GM15510 (cell line): ENCODE measurements around the gene XPC.

Experiments
- POLR2A ChIP-seq: IDR thresholded peaks from 3 replicates; pipeline ENCODE4 v1.6.1; 2011; ENCODE audit warnings: borderline replicate concordance; ENCODE audit not compliant: insufficient read length; ENCODE audit errors: extremely low read depth

XPC gene

GRCh38 chr3:14178247-14179113 lies at the start of gene XPC, which contains the start of gene LSM3:
Gene XPC (minus strand): TSS chr3:14178601. CDS start chr3:14178568, 33 bp downstream.
Gene LSM3 (plus strand): TSS chr3:14178817. CDS start chr3:14178861, 44 bp downstream.
- TF ChIP-seq POLR2A: peak; percentile 86

DNA sequence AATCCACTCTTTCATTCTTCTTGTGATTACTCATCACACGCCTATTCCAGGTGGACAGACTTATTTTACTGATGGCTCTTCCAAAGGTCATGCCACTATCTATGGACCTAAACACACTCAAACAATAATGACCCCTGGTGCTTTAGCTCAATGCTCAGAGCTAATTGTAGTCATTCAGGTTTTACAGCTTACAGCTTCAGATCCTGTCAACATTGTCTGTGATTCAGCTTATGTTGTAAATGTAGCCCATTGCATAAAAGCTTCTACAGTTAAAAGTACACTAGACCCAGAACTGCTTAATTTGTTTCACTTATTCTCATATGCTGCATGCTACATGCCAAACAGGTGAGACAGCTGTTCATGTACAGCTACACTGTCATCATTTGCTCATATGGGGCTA lies 49.5 kb upstream of the XPC start:
- no peak for TF ChIP-seq POLR2A

DNA sequence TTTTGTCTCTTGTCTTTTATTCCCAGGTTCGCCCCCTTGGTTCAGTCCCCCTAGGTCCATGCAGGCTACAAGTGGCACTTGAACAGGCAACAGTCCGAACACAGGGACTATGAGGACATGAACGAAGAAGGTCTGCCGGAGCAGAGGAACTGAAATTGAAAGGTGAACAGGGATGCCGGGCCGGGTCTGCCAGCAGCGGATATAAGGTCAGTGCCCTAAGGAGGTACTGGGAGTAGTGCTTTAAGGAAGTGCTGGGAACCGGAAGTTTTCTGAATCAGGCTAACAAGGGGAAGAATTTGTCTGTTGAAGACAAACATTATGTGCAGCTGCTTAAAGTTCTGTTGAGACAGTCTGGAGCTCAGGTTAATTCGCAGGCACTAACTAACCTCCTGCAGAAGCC lies 47.0 kb upstream of the XPC start:
- no peak for TF ChIP-seq POLR2A

GRCh38 chr3:14224895-14225294 lies 46.5 kb upstream of the XPC start:
- no peak for TF ChIP-seq POLR2A

- no peak for TF ChIP-seq POLR2A
Measured at GRCh38 chr3:14223595-14223994, 45.2 kb upstream of the XPC start.

GRCh38 chr3:14222900-14223594 lies 44.6 kb upstream of the XPC start:
- TF ChIP-seq POLR2A: no peak

- TF ChIP-seq POLR2A: no peak
Measured at GRCh38 chr3:14222457-14222856, 44.1 kb upstream of the XPC start.

DNA sequence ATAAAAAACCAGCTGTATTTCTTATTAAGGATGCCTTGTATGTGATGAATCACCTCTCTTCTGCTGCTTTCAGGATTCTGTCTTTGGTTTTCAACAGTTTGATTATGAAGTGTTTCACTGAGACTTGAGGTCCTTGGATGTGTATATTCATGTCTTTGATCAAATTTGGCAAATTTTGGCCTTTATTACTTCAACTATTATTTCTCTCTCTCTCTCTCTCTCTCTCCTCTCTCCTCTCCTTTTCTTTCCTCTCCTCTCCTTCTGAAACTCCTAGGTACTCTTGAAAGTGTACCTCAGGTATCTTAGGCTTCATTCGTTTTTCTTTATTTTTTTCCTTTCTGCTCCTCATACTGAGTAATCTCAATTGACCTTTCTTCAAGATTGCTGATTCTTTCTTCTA lies 43.5 kb upstream of the XPC start:
- TF ChIP-seq POLR2A: no peak

GRCh38 chr3:14220933-14221332 lies 42.5 kb upstream of the XPC start:
- no peak for TF ChIP-seq POLR2A

- TF ChIP-seq POLR2A: no peak
Measured at GRCh38 chr3:14218355-14218754, 40.0 kb upstream of the XPC start.

GRCh38 chr3:14216257-14217048 lies 38.1 kb upstream of the XPC start:
- TF ChIP-seq POLR2A: no peak

DNA sequence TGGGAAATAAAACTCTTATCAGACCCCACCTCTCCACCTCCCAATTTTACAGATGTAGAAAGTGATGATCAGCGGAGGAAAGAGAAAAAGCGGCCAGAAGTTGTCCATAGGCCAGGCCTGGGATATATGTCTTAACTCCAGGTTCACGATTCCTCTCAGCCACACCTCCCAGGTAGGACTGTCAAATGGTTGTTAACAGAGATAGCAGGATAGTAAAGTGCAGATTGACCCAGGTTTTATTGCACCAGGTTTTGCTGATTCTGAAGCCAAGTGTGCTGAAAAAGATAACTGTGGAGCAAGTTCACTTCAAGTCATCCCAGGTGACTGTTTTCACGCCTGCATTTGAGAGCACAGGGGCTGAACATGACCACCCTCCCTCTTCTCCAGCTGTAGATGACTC lies 36.4 kb upstream of the XPC start:
- TF ChIP-seq POLR2A: no peak

DNA sequence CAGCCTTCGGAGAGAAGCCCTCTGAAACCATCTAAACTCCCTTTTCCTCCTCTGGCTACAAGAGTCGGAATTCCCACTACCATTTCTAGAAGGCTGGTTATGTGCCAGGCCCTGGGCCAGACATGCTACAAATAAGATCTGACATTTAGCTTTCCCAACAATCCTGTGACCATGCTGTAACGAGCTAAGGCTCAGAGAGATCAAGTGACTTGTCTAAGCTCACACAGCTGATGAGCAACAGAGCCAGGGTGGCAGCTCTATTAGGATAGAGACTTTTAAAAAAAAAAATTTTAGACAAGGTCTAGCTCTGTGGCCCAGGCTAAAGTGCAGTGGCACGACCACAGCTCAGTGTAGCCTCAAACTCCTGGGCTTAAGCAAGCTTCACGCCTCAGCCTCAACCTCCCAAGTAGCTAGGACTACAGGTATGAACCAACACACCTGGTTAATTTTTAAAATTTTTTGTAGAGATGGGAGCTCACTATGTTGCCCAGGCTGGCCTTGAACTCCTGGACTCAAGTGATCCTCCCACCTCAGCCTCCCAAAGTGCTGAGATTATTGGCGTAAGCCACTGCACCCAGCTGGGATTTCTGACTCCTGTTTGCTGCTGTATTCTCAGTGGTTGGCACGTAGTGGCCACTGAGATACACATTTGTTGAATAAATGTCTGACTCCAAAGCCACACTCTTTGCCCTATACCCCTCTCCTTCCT lies 34.8 kb upstream of the XPC start:
- TF ChIP-seq POLR2A: no peak

GRCh38 chr3:14212032-14212431 lies 33.6 kb upstream of the XPC start:
- no peak for TF ChIP-seq POLR2A
